ENCODE measurements around the gene NTF4. TPM values are rescaled to one million over a fixed set of nuclear protein-coding genes. Genes with fewer than 3 reads are reported as not detected.

NTF4 gene
- total and polyA plus RNA-seq, 2 experiments from 2014 or later, result 11.8 to 31.7 TPM

- Histone ChIP-seq H3K27ac (peak overlapping the region; percentile 93), H3K27me3 (no peaks in the 10 kb centered on the region), H3K4me1 (ENCODE audit: low read depth) (peaks cover 45% of the 10 kb centered on the region), H3K9me3 (ENCODE audit: low read depth) (no peaks in the 10 kb centered on the region), H3K4me3 (no peak overlapping the region), H3K36me3 (no peaks in the 10 kb centered on the region)
- DNase-seq (ENCODE audit: low read depth in 1 of 2, low spot score in 1 of 2), result peak in 1 of 2 donors; percentile 54
- TF ChIP-seq, protein P1, sequence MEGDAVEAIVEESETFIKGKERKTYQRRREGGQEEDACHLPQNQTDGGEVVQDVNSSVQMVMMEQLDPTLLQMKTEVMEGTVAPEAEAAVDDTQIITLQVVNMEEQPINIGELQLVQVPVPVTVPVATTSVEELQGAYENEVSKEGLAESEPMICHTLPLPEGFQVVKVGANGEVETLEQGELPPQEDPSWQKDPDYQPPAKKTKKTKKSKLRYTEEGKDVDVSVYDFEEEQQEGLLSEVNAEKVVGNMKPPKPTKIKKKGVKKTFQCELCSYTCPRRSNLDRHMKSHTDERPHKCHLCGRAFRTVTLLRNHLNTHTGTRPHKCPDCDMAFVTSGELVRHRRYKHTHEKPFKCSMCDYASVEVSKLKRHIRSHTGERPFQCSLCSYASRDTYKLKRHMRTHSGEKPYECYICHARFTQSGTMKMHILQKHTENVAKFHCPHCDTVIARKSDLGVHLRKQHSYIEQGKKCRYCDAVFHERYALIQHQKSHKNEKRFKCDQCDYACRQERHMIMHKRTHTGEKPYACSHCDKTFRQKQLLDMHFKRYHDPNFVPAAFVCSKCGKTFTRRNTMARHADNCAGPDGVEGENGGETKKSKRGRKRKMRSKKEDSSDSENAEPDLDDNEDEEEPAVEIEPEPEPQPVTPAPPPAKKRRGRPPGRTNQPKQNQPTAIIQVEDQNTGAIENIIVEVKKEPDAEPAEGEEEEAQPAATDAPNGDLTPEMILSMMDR (IDR thresholded peaks at IDR 0.05; ENCODE audit: low read depth, low read length), result no peak
Observed at GRCh38 chr19:49065905-49066512, 1.4 kb upstream of the NTF4 start.

DNA sequence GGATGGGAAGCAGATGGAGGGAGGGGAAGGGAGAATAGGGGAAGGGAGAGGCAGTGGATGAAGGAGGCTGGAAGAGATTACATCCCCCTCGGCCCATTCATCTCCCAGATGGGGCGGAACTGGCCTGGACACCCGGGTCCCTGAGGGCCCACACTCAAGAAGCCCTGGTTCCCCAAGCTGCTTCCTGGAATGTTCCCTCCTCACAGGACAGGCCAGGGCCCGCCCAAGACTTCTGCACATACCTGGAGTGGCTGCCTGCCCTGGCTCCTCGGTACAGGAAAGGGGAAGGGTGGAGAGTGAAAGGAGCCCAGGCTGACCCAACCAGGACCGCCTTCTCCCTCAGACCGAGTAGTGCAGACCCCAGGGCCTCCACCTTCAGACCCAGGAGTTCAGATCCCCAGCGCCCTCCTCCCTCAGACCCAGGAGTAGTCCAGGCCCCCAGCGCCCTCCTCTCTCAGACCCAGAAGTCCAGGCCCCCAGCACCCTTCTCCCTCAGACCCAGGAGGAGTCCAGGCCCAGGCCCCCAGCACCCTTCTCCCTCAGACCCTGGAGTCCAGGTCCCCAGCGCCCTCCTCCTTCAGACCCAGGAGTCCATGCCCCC is 489 bp downstream of the NTF4 start:
- Histone ChIP-seq H3K9me3 (ENCODE audit: low read depth) (no peaks in the 10 kb centered on the region), H3K36me3 (no peaks in the 10 kb centered on the region), H3K4me3 (peak overlapping the region; percentile 43), H3K27ac (peak overlapping the region; percentile 93), H3K27me3 (no peaks in the 10 kb centered on the region), H3K4me1 (ENCODE audit: low read depth) (peaks cover 45% of the 10 kb centered on the region)
- TF ChIP-seq, protein P1 (IDR thresholded peaks at IDR 0.05; ENCODE audit: low read depth, low read length), result no peak
- DNase-seq (ENCODE audit: low read depth in 1 of 2, low spot score in 1 of 2), result peak in 1 of 2 donors; percentile 18

GRCh38 chr19:49061445-49061844 is 3.2 kb downstream of the NTF4 start:
- no peaks in the 10 kb centered on the region for H3K36me3 ChIP-seq
- H3K4me3 ChIP-seq, result no peak overlapping the region
- H3K27me3 ChIP-seq, result no peaks in the 10 kb centered on the region
- no peaks in the 10 kb centered on the region for H3K9me3 ChIP-seq (ENCODE audit: low read depth)
- H3K4me1 ChIP-seq (ENCODE audit: low read depth), result peaks cover 36% of the 10 kb centered on the region
- TF ChIP-seq, protein P1 (IDR thresholded peaks at IDR 0.05; ENCODE audit: low read depth, low read length), result no peak
- no peak for DNase-seq (ENCODE audit: low read depth in 1 of 2, low spot score in 1 of 2)
- no peak overlapping the region for H3K27ac ChIP-seq

DNA sequence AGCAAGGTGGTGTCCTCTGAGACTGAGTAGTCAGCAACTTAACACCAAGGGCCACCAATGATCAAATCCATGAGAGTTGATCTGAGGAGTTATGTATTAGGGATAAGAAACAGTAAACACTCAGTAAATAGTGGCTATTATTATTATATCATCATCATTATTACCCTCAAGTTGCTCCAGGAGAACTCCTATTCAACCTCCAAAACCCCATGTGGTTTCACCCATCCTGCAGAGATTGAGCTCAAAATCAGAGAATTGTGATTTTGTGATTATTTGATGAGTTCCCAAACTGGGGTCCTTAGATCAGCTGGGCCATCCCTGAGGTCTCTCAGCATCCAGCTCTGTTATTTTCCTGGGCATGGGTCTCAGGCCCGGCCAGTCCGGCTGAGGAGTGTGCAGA is 3.6 kb downstream of the NTF4 start:
- no peaks in the 10 kb centered on the region for H3K36me3 ChIP-seq
- TF ChIP-seq, protein P1 (IDR thresholded peaks at IDR 0.05; ENCODE audit: low read depth, low read length), result no peak

DNA sequence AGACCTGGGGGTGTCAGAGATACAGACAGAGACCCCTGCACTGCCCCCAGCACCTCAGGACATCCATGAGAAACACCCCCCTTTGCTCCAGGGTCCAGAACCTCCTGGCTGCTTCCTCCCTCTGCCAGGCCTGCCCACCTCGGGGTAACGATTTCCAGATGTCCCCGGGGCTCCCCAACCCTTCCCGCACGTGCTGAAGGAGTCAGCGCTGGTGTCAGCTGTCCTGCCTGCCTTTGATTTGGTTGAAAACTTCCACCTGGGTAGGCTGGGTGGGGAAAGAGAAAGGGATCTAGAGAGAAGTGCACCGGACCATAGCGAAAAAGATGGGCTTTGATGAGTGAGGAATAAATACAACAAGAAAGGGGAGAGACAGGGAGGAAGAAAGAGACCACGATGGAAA is 5.6 kb downstream of the NTF4 start:
- no peak overlapping the region for H3K4me3 ChIP-seq
- peaks cover 14% of the 10 kb centered on the region for H3K4me1 ChIP-seq (ENCODE audit: low read depth)
- no peak overlapping the region for H3K27ac ChIP-seq
- DNase-seq (ENCODE audit: low read depth in 1 of 2, low spot score in 1 of 2), result no peak
- H3K36me3 ChIP-seq, result no peaks in the 10 kb centered on the region
- no peaks in the 10 kb centered on the region for H3K27me3 ChIP-seq
- H3K9me3 ChIP-seq (ENCODE audit: low read depth), result no peaks in the 10 kb centered on the region
- TF ChIP-seq, protein P1 (IDR thresholded peaks at IDR 0.05; ENCODE audit: low read depth, low read length), result no peak

More for the DNA sequence above, 3.6 kb downstream of the NTF4 start:
- Histone ChIP-seq H3K27me3 (no peaks in the 10 kb centered on the region), H3K4me1 (ENCODE audit: low read depth) (peaks cover 32% of the 10 kb centered on the region), H3K9me3 (ENCODE audit: low read depth) (no peaks in the 10 kb centered on the region), H3K4me3 (no peak overlapping the region), H3K27ac (no peak overlapping the region)
- no peak for DNase-seq (ENCODE audit: low read depth in 1 of 2, low spot score in 1 of 2)

All from cardiac muscle cell (in vitro differentiated cells and primary cell).